Loucy (cell line): Measurements from ENCODE around the gene GZMM.

Experiments used
- H2AFZ ChIP-seq: fragments of 200-600 bp; sonication (generic); 2 replicates; pipeline ENCODE4 v1.6.0; 2016; ENCODE audit warnings: antibody characterized with exemption, mild to moderate bottlenecking, low read length, moderate library complexity
- H3F3A ChIP-seq: fragments of 200-600 bp; 2 replicates; pipeline ENCODE4 v1.6.0; 2016; ENCODE audit warnings: antibody characterized with exemption, low read depth, mild to moderate bottlenecking
- H3K27me3 ChIP-seq: fragments of 200-600 bp; sonication (generic); 2 replicates; pipeline ENCODE4 v1.6.1; 2014; ENCODE audit warnings: low read length, mild to moderate bottlenecking; ENCODE audit not compliant: insufficient read depth, poor library complexity, severe bottlenecking
- H3K36me3 ChIP-seq: fragments of 200-600 bp; sonication (generic); 2 replicates; pipeline ENCODE4 v1.6.1; 2016; ENCODE audit warnings: low read length; ENCODE audit not compliant: insufficient read depth
- H3K4me1 ChIP-seq: fragments of 200-600 bp; sonication (generic); 2 replicates; pipeline ENCODE4 v1.5.1; 2014; ENCODE audit warnings: low read length, mild to moderate bottlenecking; ENCODE audit not compliant: insufficient read depth, poor library complexity, severe bottlenecking
- H3K4me2 ChIP-seq: fragments of 200-600 bp; sonication (generic); 2 replicates; pipeline ENCODE4 v1.6.0; 2014; ENCODE audit warnings: antibody characterized with exemption, low read length, low read depth, mild to moderate bottlenecking; ENCODE audit not compliant: poor library complexity, severe bottlenecking
- H3K4me3 ChIP-seq: fragments of 200-600 bp; sonication (generic); 2 replicates; pipeline ENCODE4 v1.5.1; 2014; ENCODE audit warnings: low read length, mild to moderate bottlenecking, mixed read lengths; ENCODE audit not compliant: poor library complexity, severe bottlenecking
- H3K79me2 ChIP-seq: fragments of 200-600 bp; sonication (generic); 2 replicates; pipeline ENCODE4 v1.6.1; 2014; ENCODE audit warnings: low read length; ENCODE audit not compliant: insufficient read depth
- H3K9ac ChIP-seq: fragments of 200-600 bp; sonication (generic); 2 replicates; pipeline ENCODE4 v1.6.0; 2014; ENCODE audit warnings: mild to moderate bottlenecking, low read depth, low read length, moderate library complexity; ENCODE audit not compliant: poor library complexity, severe bottlenecking
- H3K9me2 ChIP-seq: fragments of 200-600 bp; sonication (generic); replicated peaks from 2 replicates; pipeline ENCODE4 v1.6.1; 2016; ENCODE audit warnings: low read depth, low read length, mixed read lengths
- H3K9me3 ChIP-seq: fragments of 200-600 bp; sonication (generic); 2 replicates; pipeline ENCODE4 v1.6.1; 2014; ENCODE audit warnings: mild to moderate bottlenecking, antibody characterized with exemption, low read length, low read depth; ENCODE audit not compliant: insufficient read depth
- H4K20me1 ChIP-seq: fragments of 200-600 bp; sonication (generic); 2 replicates; pipeline ENCODE4 v1.6.0; 2014; ENCODE audit warnings: antibody characterized with exemption, low read length, mild to moderate bottlenecking; ENCODE audit not compliant: insufficient read depth, poor library complexity, severe bottlenecking
- CTCF ChIP-seq: fragments of 200-600 bp; sonication (generic); conservative IDR thresholded peaks from 2 replicates; pipeline ENCODE4 v1.5.1; 2014; ENCODE audit warnings: mild to moderate bottlenecking, antibody characterized with exemption, low read length
- EZH2phosphoT487 ChIP-seq: fragments of 200-600 bp; IDR thresholded peaks from 2 replicates; pipeline ENCODE4 v1.6.1; 2018; ENCODE audit warnings: antibody characterized with exemption, mild to moderate bottlenecking, moderate library complexity, borderline replicate concordance

The GZMM gene

DNA sequence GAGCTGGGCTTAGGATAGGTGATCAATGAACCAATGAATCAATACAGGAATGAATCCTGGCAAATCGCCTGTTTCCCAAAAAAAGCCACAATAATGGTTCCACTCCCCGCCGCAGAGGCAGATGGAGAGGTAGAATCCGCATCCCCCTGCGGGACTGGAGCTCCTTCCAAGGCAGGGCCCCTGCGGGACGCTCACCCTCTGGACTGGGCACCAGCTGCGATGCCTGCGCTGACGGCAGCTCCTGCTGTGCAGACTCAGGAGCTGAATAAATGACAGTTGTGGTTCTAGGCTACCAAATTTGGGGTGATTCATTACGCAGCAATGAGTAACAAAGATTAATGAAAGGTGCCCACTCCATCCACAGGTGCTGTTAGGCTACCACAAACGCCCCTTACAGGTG, 21.1 kb upstream of the GZMM start:
- Histone ChIP-seq H3K27me3 (no peaks in the 10 kb centered on the region), H3F3A (no peaks in the 10 kb centered on the region), H3K36me3 (no peaks in the 10 kb centered on the region), H3K9ac (no peak overlapping the region), H4K20me1 (no peaks in the 10 kb centered on the region), H2AFZ (no peak overlapping the region), H3K9me2 (no peaks in the 10 kb centered on the region), H3K9me3 (no peaks in the 10 kb centered on the region), H3K79me2 (no peaks in the 10 kb centered on the region), H3K4me2 (no peak overlapping the region), H3K4me1 (no peaks in the 10 kb centered on the region), H3K4me3 (no peak overlapping the region)
- TF ChIP-seq CTCF, result no peak
- TF ChIP-seq EZH2phosphoT487, result no peak

- no peak overlapping the region for H3K4me3 ChIP-seq
These were observed 19.7 kb upstream of the GZMM start for GRCh38 chr19:524062-524674.

DNA sequence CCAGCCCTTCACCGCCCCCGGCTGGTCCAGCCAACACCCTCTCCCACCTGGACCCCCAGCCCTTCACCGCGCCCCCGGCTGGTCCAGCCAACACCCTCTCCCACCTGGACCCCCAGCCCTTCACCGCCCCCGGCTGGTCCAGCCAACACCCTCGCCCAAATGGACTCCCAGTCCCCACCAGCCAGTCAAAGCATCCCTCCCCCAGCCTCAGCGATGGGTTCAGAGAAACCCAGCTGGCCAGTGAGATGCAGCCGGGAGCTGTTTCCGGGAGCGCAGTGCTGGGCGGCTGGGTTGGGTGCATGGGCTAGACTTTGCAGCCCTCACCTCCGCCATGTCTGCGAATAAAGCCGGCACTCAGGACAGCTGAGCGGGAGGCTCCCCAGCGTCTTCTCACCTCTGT, 18.8 kb upstream of the GZMM start:
- TF ChIP-seq CTCF (no peak), EZH2phosphoT487 (no peak)
- no peaks in the 10 kb centered on the region for H3K27me3 ChIP-seq
- H3F3A ChIP-seq, result no peaks in the 10 kb centered on the region
- no peak overlapping the region for H2AFZ ChIP-seq
- no peaks in the 10 kb centered on the region for H3K79me2 ChIP-seq
- no peaks in the 10 kb centered on the region for H3K36me3 ChIP-seq
- no peaks in the 10 kb centered on the region for H4K20me1 ChIP-seq
- no peaks in the 10 kb centered on the region for H3K4me1 ChIP-seq
- H3K9me3 ChIP-seq, result no peaks in the 10 kb centered on the region
- no peak overlapping the region for H3K4me2 ChIP-seq
- no peak overlapping the region for H3K4me3 ChIP-seq
- no peak overlapping the region for H3K9ac ChIP-seq
- no peaks in the 10 kb centered on the region for H3K9me2 ChIP-seq

More at GRCh38 chr19:524062-524674, 19.7 kb upstream of the GZMM start:
- no peaks in the 10 kb centered on the region for H3K36me3 ChIP-seq
- H3K79me2 ChIP-seq, result no peaks in the 10 kb centered on the region
- no peaks in the 10 kb centered on the region for H3K27me3 ChIP-seq
- H3K4me1 ChIP-seq, result no peaks in the 10 kb centered on the region
- no peak for TF ChIP-seq EZH2phosphoT487
- TF ChIP-seq CTCF, result no peak
- H3F3A ChIP-seq, result no peaks in the 10 kb centered on the region
- H4K20me1 ChIP-seq, result no peaks in the 10 kb centered on the region
- H3K9me3 ChIP-seq, result no peaks in the 10 kb centered on the region
- H2AFZ ChIP-seq, result no peak overlapping the region
- no peak overlapping the region for H3K9ac ChIP-seq
- no peak overlapping the region for H3K4me2 ChIP-seq
- no peaks in the 10 kb centered on the region for H3K9me2 ChIP-seq
